GM21576 (cell line): ENCODE measurements around the gene ABCD2.
"Not testable (repeated sequence)": the region's sequence is repeated elsewhere in the genome, so short reads cannot be mapped to it uniquely, and the experiment has no call there.

Experiments
- ATAC-seq: cut with Tn5 transposase; IDR thresholded peaks from one replicate; pipeline ENCODE4 v1.9.1; 2021; ENCODE audit warnings: mild to moderate bottlenecking, moderate library complexity; ENCODE audit not compliant: unreplicated experiment

Gene ABCD2

DNA sequence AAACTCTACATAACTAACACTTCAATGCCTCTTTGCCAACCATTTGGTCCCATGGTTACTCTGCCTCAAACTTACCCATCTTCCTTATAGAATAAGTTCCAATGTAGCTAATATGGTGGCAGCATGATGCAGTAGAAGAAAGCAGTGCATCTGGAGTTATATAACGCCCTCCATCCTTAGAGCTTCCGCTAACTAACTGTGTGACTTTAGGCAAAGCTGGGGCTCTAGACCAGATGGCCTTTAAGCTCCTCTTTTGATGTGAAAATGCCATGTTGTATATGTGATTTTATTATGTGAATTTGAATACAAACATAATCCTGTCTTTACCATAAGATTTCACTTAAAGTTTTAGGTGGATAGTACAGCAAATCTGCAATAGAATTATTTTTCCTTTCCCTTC is 6.1 kb downstream of the ABCD2 start:
- ATAC-seq = no peak

DNA sequence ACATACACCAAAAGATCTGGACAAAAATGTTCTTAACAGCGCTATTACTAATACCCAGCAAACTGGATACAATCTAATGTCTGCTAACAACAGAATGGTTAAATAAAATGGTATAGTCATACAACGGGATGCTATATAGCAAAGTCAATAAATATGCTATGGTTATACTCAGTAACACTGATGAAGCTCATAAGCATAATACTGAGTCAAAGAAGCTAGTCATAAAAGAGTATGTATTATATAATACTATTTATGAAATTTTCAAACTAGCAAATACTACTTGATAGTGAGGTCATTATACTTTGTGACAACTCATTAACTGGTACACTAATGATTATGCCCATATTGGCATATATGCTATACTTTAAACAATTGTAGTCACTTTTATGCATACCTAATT is 7.4 kb downstream of the ABCD2 start:
- no peak for ATAC-seq

- no peak for ATAC-seq
These were observed 7.8 kb downstream of the ABCD2 start for GRCh38 chr12:39611818-39612217.

GRCh38 chr12:39610436-39611025 is 9.1 kb downstream of the ABCD2 start:
- ATAC-seq = no peak

GRCh38 chr12:39606712-39607423 is 12.7 kb downstream of the ABCD2 start:
- no peak for ATAC-seq

DNA sequence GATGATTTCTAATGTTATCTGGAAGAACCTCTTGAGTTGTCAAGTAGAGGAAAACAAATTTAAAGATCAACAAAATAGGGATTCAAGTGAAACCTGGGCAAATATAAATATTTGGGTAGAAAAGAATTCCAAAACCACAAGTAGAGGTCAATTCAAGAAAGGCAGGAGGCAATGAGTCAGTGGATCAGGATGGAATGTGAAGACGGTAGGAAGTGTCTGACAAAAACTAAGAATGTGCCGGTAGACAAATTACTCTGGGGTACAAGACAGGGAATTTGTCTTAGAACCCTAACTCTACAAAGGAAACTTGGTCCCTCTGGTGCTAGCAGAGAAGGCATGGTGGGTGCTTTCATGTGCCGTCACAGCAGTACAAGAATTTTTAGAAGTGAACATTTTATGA is 13.6 kb downstream of the ABCD2 start:
- no peak for ATAC-seq

DNA sequence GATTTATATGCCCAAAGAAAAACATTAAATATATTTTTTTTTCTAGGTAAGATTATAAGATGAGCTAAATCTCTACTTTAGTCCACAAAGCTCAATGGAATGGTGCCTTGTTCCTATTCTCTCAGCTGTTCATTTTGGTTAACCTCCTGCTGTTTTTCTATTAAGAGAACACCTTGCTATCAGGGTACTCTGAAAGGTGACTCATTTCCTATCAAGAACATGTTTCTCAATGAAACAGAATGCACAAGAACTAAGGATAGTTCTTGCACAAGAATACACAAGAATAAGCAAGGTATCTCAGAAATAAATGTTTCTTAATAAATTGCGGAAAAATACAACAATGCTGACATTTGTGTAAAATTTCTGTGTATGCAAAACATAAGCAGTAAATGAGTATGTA is 14.1 kb downstream of the ABCD2 start:
- no peak for ATAC-seq

- ATAC-seq = no peak
These were observed 16.5 kb downstream of the ABCD2 start for GRCh38 chr12:39603065-39603464.

- ATAC-seq = not testable (repeated sequence)
These were observed 17.7 kb downstream of the ABCD2 start for GRCh38 chr12:39601951-39602350.

DNA sequence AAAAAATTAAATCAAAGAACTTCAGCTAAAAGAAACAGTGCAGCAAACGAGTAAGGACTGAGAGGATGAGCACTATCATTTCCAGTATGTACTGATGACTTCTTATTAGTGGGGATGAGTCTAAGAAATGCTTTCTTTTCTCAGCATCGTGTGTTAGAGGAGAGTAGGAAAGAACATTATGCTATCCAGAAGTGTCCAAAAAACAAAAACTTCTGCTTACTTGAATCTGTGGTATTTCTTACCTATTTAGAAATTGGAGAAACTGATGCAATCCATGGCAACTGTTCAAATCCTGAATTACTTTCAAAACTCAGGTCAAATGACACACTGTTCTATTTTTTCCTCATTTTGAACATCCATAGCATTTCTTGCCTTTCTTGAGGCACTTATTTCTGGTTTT is 23.7 kb downstream of the ABCD2 start:
- no peak for ATAC-seq

DNA sequence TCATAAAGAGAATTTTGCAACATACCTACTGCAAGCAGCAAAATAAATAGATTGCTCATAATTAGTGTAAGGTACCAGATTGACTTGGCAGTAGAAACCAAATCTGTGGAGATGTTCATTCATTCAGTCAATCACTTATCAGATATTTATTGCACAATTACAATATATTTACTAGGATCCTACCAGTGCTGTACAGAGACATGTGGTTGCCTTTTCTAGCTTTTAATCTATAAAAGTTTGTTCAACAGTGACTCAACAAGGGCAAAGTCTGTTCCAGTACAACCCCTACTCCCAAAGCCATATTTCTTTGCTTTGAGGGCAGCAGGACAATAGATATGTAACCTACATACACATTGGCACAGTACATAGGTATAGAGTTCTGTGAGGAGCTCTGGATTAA is 27.3 kb downstream of the ABCD2 start:
- ATAC-seq = no peak

GRCh38 chr12:39588348-39588747 is 31.3 kb downstream of the ABCD2 start:
- ATAC-seq = no peak

GRCh38 chr12:39587225-39587624 is 32.4 kb downstream of the ABCD2 start:
- peak; percentile 96 for ATAC-seq

DNA sequence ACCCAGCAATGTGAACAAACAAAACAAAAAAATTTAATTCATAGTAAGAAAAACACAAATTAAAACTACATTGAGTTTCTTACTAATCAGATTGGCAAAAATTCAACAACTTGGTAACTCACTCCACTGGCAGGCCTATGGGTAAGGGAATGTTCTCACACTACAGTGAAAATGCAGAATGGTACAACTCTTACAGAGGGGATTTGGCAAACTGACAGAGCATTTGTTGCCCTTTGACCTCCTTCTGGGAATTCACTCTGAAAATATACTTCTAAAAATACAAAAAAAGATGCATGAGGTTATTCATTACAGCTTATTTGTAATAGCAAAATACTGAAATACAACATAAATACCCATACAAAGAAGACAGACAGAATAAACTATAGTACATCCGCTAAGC is 32.8 kb downstream of the ABCD2 start:
- no peak for ATAC-seq

- no peak for ATAC-seq
These were observed 38.0 kb downstream of the ABCD2 start for GRCh38 chr12:39581592-39581991.

GRCh38 chr12:39575498-39575875 is 44.1 kb downstream of the ABCD2 start:
- ATAC-seq = no peak

GRCh38 chr12:39574785-39575497 is 44.7 kb downstream of the ABCD2 start:
- ATAC-seq = no peak

DNA sequence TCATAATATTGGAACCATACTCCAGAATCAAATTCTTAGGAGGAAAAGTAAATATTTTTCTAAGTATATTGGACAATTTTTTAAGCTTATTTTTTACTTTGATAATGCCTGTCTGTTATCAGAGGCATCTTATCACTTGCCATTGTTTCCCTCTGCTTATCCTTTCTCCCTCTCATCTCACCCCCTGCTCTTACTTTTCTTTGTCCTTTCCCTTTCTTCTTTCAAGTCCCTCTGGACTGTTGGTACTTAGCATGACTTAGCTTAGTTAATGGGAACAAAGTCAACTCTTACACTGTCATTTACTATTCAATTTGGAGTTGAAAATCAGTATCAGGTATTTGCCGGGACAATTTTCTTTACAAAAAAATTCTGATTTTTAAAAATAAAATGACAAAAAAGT is 45.2 kb downstream of the ABCD2 start:
- no peak for ATAC-seq

DNA sequence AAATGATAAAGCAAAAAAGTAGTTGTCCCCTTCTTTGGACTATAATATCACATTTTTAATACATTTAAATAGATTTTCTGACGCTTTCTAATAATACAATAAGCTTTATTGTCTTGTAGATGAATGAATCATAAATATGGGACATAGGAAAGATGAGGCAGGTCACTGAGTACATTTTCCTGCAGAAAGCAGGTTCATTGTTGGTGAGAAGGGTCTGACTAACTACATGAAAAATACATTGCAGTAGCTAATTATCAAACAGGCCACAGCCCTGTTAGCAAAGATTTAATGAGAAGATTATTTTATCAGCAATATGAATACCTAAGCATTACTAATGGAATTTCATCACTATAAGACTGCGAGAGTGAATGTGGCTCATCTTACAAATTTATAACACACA is 45.6 kb downstream of the ABCD2 start:
- ATAC-seq = no peak

DNA sequence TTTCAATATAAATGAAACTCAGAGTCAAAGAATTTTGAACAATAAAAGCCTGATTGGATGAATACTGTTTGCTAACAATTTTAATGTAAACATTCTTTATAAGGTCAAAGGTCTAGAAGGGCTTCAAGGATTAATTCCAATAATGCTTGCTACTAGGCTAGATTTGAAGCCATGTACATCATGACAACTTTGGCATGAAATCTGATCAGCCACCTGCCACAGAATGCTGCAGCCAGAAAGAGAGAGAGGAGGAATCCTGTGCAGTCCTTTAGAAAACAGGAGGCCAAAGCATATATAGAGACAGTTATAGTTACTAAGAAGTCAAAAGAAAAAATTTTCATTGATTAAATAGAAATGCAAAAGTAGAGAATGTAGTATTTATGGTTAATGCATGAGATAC is 47.1 kb downstream of the ABCD2 start:
- no peak for ATAC-seq

DNA sequence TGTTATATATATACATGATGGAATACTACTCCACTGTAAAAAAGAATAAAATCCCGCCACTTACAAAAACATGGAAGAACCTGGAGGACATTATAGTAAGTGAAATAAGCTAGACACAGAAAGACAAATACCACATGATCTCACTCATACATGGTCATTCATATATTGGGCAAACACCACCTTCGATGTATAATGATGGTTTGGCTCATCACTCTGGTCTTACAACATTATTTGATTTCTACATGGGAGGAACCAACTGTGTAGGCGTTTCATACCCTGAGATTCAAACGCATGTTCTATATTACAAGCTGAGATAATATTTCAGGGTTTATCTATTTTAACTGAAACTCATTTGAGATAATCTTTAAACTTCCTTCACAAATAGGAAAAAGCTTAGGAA is 48.3 kb downstream of the ABCD2 start:
- no peak for ATAC-seq

GRCh38 chr12:39553476-39553875 is 66.1 kb downstream of the ABCD2 start:
- ATAC-seq = no peak
